ENCODE data around the gene PTPRZ1.

PTPRZ1 gene

GRCh38 chr7:122094549-122094948 lies 221.6 kb downstream of the PTPRZ1 start:
- no peak for TF ChIP-seq CTCF (IDR thresholded peaks at IDR 0.05; ENCODE audit: control insufficient read depth, insufficient read depth, low read depth, low read length, missing control alignments)
- no peak for DNase-seq (ENCODE audit: low read depth)
- H3K4me3 ChIP-seq (ENCODE audit: control insufficient read depth, low read depth, low read length) = no peak overlapping the region

- DNase-seq (ENCODE audit: low read depth) = no peak
- no peak overlapping the region for H3K4me3 ChIP-seq (ENCODE audit: control insufficient read depth, low read depth, low read length)
- no peak for TF ChIP-seq CTCF (IDR thresholded peaks at IDR 0.05; ENCODE audit: control insufficient read depth, insufficient read depth, low read depth, low read length, missing control alignments)
Measured at GRCh38 chr7:122095642-122096041, 222.7 kb downstream of the PTPRZ1 start.

GRCh38 chr7:122100021-122100420 lies 227.1 kb downstream of the PTPRZ1 start:
- TF ChIP-seq CTCF (IDR thresholded peaks at IDR 0.05; ENCODE audit: control insufficient read depth, insufficient read depth, low read depth, low read length, missing control alignments) = no peak
- H3K4me3 ChIP-seq (ENCODE audit: control insufficient read depth, low read depth, low read length) = no peak overlapping the region
- DNase-seq (ENCODE audit: low read depth) = no peak

- TF ChIP-seq CTCF (IDR thresholded peaks at IDR 0.05; ENCODE audit: control insufficient read depth, insufficient read depth, low read depth, low read length, missing control alignments) = no peak
- no peak for DNase-seq (ENCODE audit: low read depth)
- H3K4me3 ChIP-seq (ENCODE audit: control insufficient read depth, low read depth, low read length) = no peak overlapping the region
Measured at GRCh38 chr7:122103064-122103463, 230.1 kb downstream of the PTPRZ1 start.

Data from AG09309 (cell line).